RPMI8226 (cell line): Measurements from ENCODE around the gene ANKRD11.
"Not testable (repeated sequence)": the region's sequence is repeated elsewhere in the genome, so short reads cannot be mapped to it uniquely, and the experiment has no call there.

Experiments
- DNase-seq: peaks from one replicate; pipeline ENCODE4 v3.0.0-alpha.2; 2015

Gene ANKRD11

DNA sequence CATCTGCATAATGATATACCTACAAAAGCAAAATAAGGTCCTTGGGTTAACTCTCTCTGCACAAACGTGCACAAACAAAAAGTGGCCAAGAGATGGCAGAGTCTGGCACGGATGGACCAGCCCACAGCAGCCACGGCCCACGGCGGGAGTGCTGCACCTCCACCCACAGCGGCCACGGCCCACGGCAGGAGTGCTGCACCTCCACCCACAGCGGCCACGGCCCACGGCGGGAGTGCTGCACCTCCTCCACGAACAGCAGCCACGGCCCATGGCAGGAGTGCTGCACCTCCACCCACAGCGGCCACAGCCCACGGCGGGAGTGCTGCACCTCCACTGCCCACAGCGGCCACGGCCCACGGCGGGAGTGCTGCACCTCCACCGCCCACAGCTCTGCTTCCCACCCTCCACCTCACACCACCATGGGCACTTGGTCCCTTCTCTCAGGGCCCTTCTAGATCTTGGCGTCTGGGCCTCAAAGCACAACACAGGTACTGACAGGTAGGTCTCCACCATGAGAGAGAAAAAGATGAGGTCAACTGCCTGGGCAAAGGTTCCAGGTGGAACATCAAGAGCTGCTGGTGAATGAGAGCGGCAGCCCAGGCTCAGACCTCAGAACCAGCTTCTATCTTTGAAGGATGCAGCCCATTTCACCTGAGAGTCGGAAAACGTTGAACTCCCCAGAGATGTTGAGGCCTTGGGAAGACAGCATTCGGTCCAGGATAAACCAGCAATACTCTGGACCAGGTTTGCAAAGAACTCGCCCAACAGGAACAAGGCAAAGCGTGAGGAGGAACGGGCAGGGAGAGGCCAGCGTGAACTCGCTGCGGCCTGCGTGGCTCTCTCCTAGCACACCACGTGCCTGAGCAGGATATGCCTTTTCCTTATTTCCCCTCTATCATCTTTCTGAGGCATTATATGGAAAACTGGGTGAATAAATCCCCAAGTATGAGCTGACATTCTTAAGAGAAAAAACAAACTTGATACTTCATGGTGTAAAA lies 148.4 kb downstream of the ANKRD11 start:
- no peak for DNase-seq

GRCh38 chr16:89341279-89341678 lies 149.1 kb downstream of the ANKRD11 start:
- no peak for DNase-seq

DNA sequence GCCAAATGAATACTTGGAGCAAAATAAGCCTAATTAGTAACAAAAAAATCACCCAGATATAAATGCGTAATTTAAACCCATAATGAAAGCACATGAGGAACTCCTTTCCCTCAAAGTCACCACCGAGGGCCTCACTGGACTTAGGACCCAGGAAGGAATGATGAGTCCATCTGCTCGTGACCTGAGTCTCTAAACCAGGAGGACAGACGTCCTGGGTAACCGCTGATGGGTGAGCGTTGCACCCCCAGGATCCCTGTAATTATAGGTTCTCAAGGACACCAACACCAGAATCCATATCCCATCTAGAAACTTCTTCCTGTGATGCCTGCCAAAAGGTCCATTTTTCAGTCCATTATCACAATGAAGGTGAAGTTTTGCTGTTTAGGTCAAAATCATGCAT lies 151.5 kb downstream of the ANKRD11 start:
- no peak for DNase-seq

GRCh38 chr16:89337965-89338364 lies 152.4 kb downstream of the ANKRD11 start:
- DNase-seq: no peak

DNA sequence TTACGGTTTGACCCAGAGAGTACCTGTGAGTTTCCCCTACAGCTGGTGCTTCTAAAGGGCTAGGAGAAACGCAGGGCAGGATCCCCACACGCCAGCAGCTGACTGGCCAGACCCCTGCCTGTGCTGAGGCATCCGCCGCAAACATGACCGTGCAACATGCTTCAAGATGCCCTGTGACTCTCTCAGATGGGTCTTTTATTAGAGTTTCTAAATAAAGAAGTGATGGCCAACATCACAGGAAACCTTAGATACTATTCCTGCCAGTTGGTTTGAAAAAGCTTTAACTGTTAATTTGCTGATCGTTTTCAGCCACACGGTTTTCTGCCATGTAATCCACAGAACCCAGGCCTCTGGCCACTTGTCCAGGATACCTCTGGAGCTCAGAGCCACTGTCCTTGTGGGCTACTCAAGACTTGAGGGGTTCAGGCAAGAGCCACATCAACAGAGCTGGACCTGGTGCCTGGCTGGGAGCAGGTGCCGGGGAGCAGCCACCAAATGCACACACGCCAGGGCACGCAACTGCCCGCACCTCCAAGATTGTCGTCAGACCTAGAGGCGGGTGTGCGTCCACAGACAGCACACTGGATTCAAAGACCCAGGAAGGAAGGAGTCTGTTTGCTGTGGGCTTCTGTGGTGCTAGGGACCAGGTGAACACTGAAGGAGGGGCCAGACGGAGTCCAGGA lies 154.4 kb downstream of the ANKRD11 start:
- no peak for DNase-seq

DNA sequence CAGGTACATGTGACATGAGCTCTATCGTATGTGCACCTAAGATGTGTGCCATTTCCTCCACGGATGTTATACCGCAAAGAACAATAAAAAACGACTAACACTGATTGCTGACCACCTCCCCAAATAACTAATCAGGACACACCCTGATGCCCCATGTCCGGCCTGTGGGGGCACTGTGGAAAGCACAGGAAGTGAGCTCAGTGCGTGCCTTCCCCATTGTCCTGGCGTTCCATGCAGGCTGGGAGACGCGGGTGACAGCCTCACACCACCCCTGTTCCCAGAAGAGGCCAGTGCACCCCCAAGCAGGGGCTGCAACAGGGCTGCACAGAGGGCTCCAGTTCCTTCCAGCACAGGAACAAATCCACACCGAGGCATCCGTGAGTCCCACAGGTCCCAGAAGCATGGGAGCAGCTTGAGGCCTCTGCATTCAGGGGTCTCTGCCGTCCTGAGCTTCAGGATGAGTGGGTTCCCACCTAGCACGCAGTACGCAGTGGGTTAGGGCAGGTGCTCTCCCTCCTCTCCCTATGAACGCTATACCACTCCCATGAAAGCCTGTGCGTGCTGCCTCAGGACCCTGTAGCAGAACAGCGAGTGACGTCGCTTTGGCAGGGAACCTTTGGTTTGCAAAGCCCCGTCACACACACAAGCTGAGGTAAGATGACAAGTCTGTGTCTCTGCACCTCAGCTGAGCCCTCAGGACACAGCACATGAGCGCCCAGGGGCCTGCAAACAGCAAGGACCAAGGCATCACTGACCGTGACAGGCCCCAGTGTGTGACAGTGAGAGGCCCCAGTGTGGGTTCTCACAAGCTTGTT lies 155.2 kb downstream of the ANKRD11 start:
- no peak for DNase-seq

- no peak for DNase-seq
These were observed 155.9 kb downstream of the ANKRD11 start for GRCh38 chr16:89334461-89334860.

DNA sequence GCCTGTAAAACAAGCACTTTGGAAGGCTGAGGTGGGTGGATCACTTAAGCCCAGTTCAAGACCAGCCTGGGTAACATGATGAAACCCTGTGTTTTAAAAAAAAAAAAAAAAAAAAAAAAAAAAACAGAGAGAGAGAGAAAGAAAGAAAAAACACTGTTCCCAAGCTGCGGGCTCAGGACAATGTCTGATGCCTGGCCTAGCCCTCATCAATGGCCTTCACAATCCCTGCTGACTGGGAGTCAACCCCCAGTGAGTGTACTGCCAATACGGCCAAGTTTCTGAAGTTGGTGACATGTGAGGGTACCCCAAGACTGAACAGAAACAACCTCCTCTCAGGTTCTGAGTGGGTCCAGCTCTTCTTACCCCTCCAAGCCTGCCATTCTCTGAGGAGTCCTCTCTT lies 156.3 kb downstream of the ANKRD11 start:
- no peak for DNase-seq

DNA sequence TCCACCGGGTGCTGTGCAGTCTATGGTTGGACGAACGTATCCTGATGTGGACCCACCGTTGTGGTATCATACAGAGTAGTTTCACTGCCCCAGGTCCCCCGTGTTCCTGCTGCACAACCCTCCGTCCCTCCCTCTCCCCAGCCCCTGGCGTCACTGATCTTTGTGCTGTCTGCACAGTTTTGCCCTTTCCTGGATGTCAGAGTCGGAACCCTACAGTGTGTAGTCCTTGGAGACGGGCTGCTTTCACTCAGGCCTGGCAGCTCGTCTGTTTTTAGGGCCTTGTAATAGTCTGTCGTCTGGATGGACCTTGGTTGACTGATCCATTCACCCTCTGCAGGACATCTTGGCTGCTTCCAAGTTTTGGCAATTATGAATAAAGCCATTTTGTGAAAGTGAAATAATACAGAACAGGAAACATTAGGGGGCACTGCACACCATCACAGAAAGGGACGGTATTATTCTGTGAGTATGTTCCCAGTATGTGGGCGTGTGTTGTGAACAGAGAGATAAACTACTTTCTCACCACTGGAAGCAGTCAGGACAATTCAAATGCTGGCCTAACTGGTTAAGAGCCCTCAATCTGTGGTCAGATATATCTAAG lies 156.9 kb downstream of the ANKRD11 start:
- DNase-seq: not testable (repeated sequence)

DNA sequence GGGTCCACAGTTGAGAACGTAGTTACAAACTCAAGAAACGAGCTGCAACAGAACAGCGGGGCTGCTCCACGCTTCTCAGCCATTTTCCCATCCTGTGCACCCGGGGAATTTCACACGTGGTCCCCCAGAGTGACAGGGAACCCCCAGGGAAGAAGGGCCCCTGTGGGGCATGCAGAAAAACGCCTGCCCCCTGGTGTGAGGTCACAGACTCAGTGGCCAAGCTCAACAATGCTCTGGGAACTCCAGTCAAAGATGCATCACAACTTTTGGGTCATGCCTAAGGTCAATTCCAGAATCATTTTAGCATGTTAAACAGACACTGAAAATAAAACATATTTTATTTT lies 157.5 kb downstream of the ANKRD11 start:
- no peak for DNase-seq

DNA sequence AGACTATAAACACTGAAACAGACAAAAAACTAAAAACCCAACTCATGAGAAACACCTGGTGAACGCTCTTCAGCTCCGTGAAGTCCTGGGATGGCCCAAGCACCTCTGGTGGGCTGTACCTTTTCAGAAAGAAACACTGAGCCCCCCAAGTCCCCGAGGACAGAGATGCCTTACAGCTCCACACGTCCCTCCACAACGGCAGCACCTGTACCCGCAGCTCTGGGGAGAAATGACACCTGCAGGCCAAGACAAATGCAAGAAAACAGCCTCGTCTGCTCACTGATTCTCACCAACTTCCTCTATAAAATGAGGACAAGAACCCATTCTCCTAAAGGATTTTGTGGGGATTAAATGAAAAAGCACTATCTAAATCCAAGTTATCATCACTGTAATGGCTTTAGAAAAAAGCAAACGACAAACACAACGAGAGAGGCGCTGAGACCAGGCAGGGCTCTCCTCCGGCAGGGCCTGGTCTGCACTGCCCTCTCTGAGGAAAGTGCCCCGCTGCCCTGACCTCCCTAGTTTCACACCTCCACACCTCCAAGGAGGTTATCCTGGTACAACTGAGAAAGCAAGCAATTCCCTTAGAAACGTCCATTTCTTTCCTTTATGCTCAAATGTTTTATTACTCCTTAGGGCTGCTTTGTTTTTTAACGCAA lies 158.0 kb downstream of the ANKRD11 start:
- no peak for DNase-seq

DNA sequence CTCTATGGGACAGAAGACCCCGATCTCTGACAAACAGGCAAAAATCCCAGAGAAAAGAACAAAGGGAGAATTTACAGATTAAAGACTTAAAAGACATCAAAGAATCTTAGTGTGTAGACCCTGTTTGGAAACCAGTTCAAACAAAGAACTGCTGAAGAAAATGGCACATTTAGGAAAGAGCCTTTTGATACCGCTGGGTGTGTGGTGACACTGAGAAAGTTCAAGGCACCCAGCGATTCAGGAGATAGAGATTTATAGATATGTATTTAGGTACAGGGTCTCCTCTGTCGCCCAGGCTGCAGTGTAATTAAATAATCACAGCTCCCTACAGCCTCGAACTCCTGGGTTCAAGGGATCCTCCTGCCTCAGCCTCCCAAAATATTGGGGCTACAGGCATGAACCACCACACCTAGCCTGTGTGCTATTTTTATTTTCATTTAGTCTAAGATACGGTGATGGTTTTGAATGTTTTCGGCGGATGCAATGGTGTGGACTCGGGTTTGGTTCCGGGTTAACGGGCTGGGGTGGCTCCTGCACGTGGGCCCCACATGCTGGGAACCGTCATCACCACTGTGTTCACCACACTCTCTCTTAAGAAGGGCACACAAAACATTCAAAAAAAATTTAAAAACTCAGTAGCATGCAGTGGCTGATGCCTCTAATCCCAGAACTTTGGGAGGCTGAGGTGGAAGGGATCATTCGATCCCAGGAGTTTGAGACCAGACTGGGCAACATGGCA lies 158.8 kb downstream of the ANKRD11 start:
- DNase-seq: no peak

DNA sequence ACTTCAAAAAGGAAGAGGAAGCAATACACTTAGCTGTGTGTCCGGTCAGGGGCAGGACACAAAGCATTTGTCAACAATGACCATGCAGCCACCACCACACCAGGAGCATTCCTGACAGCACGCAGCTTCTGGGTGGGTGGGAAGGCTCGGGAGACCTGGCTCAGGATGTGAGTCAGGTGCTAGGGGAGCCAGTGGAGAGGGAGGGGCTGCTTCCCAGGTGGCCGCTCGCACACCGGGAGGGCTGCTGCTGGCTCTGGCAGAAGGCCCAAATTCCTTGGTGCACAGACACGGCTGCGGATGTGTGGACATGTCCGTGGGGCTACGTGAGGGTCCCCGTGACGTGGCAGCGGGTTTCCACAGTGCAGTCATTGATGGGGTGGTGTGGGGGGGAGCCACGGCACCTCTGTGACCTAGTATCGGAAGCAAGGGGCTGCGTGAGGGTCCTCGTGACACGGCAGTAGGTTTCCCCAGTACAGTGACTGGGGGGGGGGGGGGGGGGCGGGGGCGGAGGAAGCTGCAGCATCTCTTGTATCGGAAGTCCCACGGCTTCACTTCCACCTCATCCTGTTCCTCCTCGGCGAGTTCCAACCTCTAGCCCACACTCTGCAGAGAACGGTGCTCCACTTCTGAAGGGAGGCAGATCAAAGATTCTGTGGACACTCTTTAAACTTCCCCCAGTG lies 160.0 kb downstream of the ANKRD11 start:
- no peak for DNase-seq

DNA sequence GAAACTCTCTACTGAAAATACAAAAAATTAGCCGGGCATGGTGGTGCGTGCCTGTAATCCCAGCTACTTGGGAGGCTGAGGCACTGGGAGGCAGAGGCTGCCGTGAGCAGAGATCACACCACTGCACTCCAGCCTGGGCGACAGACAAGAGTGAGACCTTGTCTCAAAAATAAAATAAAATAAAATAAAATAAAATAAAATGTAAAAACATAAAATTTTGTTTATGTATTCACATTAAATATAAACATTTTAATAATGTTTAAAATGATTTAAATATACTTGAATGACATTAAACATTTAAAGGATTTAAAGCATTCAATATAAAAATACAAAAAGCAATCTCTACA lies 160.6 kb downstream of the ANKRD11 start:
- not testable (repeated sequence) for DNase-seq

- not testable (repeated sequence) for DNase-seq
These were observed 161.7 kb downstream of the ANKRD11 start for GRCh38 chr16:89328412-89329400.

- DNase-seq: no peak
These were observed 163.6 kb downstream of the ANKRD11 start for GRCh38 chr16:89326721-89327120.

- peak; percentile 78 for DNase-seq
These were observed 164.4 kb downstream of the ANKRD11 start for GRCh38 chr16:89325861-89326471.

DNA sequence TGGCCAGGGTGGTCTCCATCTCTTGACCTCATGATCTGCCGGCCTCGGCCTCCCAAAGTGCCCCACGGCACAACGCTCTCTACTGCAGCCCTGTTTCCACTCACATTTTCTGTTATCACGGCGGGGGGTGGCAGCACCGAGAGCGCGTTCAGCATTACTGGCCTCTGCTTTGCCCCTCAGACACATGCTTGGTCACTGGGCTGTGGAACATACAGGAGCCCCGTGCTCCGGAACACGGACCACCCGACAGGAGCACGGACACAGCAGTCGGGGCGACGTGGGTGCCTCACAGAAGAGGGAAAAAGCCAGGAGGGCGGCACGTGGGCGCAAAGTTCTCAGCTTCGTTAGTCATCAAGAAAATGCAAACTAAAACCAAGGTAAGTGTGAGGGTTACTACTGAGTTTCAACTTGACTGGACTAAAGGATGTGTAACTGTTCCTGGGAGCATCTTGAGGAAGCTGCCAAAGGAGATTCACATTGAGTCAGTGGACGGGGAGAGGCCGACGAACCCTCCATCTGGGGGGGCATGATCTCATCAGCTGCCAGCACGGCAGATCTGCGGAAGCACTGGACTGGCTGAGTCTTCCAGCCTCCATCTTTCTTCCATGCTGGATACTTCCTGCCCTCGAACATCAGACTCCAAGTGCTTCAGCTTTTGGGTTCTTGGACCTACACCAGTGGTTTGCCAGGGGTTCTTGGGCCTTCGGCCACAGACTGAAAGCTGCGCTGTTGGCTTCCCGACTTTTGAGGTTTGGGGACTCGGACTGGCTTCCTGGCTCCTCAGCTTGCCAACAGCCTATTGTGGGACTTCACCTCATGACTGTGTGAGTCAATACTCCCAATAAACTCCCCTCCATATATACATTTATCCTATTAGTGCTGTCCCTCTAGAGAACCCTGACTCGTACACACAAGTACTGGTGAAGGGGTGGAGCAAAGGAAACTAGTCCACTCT lies 166.0 kb downstream of the ANKRD11 start:
- no peak for DNase-seq
